ENCODE data around the gene NFKB2. TPM values are rescaled to one million over a fixed set of nuclear protein-coding genes. Genes with fewer than 3 reads are reported as not detected.

Gene NFKB2
- total RNA-seq, 6 experiments from 2014 or later: 7.5 to 46.0 (median 19.4) TPM

DNA sequence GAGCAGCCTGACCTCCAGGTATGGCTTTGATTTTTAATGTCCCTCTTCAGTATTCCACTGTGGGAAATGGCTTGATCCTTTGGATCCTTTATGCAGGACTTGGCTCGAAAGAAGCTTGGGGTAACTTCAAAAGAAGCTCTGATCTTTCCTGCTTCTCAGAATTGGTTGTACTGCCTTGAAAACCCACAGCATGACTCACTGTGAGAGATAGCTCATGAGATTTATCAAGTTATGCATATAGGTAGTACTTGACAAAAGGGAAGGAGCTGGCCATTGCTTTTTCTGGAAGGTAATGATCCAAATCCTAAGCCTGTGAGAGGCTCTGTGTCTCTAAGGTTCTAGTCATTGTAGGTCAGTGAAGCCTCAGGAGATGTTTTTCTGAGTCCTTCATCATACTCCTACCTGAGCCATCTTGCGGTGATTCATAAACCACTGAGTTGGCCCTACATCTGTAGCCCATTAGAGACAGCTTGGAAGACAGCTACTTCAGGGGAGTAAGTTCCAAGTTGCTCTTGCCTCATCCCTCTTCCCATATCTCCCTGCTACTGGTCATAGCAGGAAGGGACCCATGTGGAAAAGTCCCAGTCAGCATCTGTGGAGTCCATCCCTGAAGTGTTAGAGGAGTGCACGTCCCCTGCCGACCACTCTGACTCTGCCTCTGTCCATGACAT is 36.7 kb upstream of the NFKB2 start:
- ATAC-seq (no peak), DNase-seq (no peak)
- H3K36me3 ChIP-seq: peaks cover 17 to 80% (median 54%) of the 10 kb centered on the region in 4 donors
- H3K9me3 ChIP-seq: no peaks in the 10 kb centered on the region
- no peaks in the 10 kb centered on the region for H3K4me1 ChIP-seq
- WGBS (ENCODE audit: insufficient coverage, low coverage, low lambda C conversion rate, missing lambda C conversion rate): 94% methylated on average over 2 of the region's 4 CpGs
- intact Hi-C loops (cut with DNase I): no loop called here
- TF ChIP-seq, protein P1, sequence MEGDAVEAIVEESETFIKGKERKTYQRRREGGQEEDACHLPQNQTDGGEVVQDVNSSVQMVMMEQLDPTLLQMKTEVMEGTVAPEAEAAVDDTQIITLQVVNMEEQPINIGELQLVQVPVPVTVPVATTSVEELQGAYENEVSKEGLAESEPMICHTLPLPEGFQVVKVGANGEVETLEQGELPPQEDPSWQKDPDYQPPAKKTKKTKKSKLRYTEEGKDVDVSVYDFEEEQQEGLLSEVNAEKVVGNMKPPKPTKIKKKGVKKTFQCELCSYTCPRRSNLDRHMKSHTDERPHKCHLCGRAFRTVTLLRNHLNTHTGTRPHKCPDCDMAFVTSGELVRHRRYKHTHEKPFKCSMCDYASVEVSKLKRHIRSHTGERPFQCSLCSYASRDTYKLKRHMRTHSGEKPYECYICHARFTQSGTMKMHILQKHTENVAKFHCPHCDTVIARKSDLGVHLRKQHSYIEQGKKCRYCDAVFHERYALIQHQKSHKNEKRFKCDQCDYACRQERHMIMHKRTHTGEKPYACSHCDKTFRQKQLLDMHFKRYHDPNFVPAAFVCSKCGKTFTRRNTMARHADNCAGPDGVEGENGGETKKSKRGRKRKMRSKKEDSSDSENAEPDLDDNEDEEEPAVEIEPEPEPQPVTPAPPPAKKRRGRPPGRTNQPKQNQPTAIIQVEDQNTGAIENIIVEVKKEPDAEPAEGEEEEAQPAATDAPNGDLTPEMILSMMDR (IDR thresholded peaks at IDR 0.05): no peak
- TF ChIP-seq POLR2A (IDR thresholded peaks at IDR 0.05): no peak
- H3K27ac ChIP-seq: no peak overlapping the region
- H3K27me3 ChIP-seq: no peaks in the 10 kb centered on the region
- H3K4me3 ChIP-seq: no peak overlapping the region

DNA sequence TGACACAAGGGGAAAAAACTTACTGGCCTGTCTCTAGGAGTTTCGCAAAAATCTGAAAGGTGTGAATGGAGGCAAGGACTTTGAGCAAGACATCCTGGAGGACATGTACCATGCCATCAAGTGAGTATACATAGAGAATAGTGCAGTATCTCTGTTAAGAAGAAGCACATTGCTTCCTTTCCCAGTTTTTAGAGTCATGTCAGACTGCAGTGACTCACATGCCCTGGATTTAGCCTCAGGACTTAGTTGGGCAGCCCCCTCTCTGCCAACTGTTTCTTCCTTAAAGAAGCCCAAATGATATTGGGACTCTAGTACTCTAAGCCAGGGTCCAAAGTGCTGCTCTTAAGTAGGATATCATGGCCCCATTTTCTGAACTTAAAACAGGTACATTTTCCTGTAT is 28.1 kb upstream of the NFKB2 start:
- ATAC-seq (no peak), DNase-seq (no peak)
- Histone ChIP-seq H3K36me3 (peaks cover 6 to 94% (median 64%) of the 10 kb centered on the region in 4 donors), H3K9me3 (no peaks in the 10 kb centered on the region), H3K27ac (no peak overlapping the region), H3K27me3 (no peaks in the 10 kb centered on the region), H3K4me3 (no peak overlapping the region), H3K4me1 (no peaks in the 10 kb centered on the region)
- TF ChIP-seq, protein P1 (IDR thresholded peaks at IDR 0.05): no peak
- no peak for TF ChIP-seq POLR2A (IDR thresholded peaks at IDR 0.05)
- WGBS (ENCODE audit: insufficient coverage, low coverage, low lambda C conversion rate, missing lambda C conversion rate): 100% methylated on average over 1 of the region's 1 CpG
- intact Hi-C loops (cut with DNase I): no loop called here

DNA sequence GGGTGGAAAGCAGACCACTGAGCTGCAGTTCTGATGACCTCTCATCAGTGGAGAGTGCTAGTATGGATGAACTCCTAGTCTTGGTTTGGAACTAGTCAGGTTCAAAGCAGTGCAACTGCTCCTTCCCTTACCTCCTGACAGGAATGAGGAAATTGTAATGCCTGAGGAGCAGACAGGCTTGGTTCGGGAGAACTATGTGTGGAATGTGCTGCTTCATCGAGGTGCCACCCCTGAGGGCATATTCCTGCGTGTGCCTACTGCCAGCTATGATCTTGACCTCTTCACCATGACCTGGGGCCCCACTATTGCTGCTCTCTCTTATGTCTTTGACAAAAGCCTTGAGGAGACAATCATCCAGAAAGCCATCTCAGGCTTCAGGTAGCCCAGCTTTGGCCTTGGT is 27.4 kb upstream of the NFKB2 start:
- intact Hi-C loops (cut with DNase I): no loop called here
- TF ChIP-seq, protein P1 (IDR thresholded peaks at IDR 0.05): no peak
- no peak overlapping the region for H3K4me3 ChIP-seq
- H3K27me3 ChIP-seq: no peaks in the 10 kb centered on the region
- WGBS (ENCODE audit: insufficient coverage, low coverage, low lambda C conversion rate, missing lambda C conversion rate): 83% methylated on average over 1 of the region's 3 CpGs
- no peak for DNase-seq
- no peak overlapping the region for H3K27ac ChIP-seq
- H3K4me1 ChIP-seq: no peaks in the 10 kb centered on the region
- no peak for ATAC-seq
- peaks cover 2 to 94% (median 63%) of the 10 kb centered on the region in 4 donors for H3K36me3 ChIP-seq
- no peaks in the 10 kb centered on the region for H3K9me3 ChIP-seq

DNA sequence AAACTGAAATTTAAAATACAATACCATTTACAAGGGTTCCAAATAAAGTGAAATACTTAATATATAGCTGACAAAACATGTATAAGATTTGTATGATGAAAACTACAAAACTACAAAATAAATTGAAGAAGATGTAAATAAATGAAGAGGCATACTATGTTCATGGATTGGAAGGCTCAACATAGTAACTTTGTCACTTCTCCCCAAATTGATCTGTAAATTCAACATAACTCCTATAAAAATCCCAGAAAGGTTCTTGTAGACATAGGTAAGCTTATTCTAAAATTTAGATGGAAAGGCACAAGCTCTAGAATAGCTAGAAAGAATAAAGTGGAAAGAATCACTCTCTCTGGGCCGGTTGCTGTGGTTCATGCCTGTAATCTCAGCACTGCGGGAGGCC is 24.2 kb upstream of the NFKB2 start:
- no peaks in the 10 kb centered on the region for H3K4me1 ChIP-seq
- intact Hi-C loops (cut with DNase I): no loop called here
- no peak overlapping the region for H3K4me3 ChIP-seq
- no peak for TF ChIP-seq POLR2A (IDR thresholded peaks at IDR 0.05)
- TF ChIP-seq, protein P1 (IDR thresholded peaks at IDR 0.05): no peak
- ATAC-seq (no peak), DNase-seq (no peak)
- no peaks in the 10 kb centered on the region for H3K9me3 ChIP-seq
- H3K36me3 ChIP-seq: peaks cover 0 to 90% (median 64%) of the 10 kb centered on the region in 4 donors
- no peak overlapping the region for H3K27ac ChIP-seq
- no CpG with 5 or more reads among the region's 2 CpGs for WGBS (ENCODE audit: insufficient coverage, low coverage, low lambda C conversion rate, missing lambda C conversion rate)
- no peaks in the 10 kb centered on the region for H3K27me3 ChIP-seq
